SK-N-SH (cell line): ENCODE results near the gene SIM1. TPM values are rescaled to one million over a fixed set of nuclear protein-coding genes. Genes with fewer than 3 reads are reported as not detected.

ENCODE experiments used
- CTCF ChIA-PET: fragments of 300-600, 350-600 bp; formaldehyde crosslinking; extraction: SDS; loops from one replicate; lab custom pipeline; 2021; lab: Yijun Ruan, JAX
- POLR2A ChIA-PET: fragments of 350-600 bp; sonication (Branson Sonifier 250); formaldehyde crosslinking; extraction: SDS; loops from one replicate; lab custom pipeline; 2020; ENCODE audit warnings: antibody characterized with exemption, inconsistent platforms; lab: Yijun Ruan, JAX
- DNase-seq: peaks from one replicate; pipeline ENCODE4 v3.0.0; 2012
- H2AFZ ChIP-seq: fragments of 200-600 bp; sonication (generic); 2 replicates; pipeline ENCODE4 v1.8.1; 2016; ENCODE audit warnings: antibody characterized with exemption, mild to moderate bottlenecking, low read depth
- H3F3A ChIP-seq: fragments of 200-600 bp; sonication (generic); replicated peaks from 2 replicates; pipeline ENCODE3; 2016; ENCODE audit warnings: antibody characterized with exemption, mild to moderate bottlenecking; ENCODE audit not compliant: insufficient read depth
- H3K27ac ChIP-seq, 2 experiments: fragments of 200-500 bp in 1 of 2; fragments of 200-600 bp in 1 of 2; sonication (Bioruptor generic) in 1 of 2; sonication (generic), shearing (Covaris generic) in 1 of 2; 2 replicates each; pipeline versions ENCODE4 v1.5.1 to v1.6.1; 2014 to 2016; ENCODE audit warnings: low read depth in 2 of 2, inconsistent platforms in 1 of 2, low read length in 1 of 2, mild to moderate bottlenecking in 1 of 2, mixed read lengths in 1 of 2
- H3K27me3 ChIP-seq: fragments of 200-600 bp; sonication (generic), shearing (Covaris generic); 2 replicates; pipeline ENCODE4 v1.6.1; 2016; ENCODE audit warnings: mixed run types; ENCODE audit not compliant: insufficient read depth
- H3K36me3 ChIP-seq, 2 experiments: fragments of 200-500 bp in 1 of 2; fragments of 200-600 bp in 1 of 2; sonication (Bioruptor generic) in 1 of 2; sonication (generic) in 1 of 2; replicated peaks in 1 of 2; 2 replicates each; pipeline versions ENCODE3 to v1.5.1; 2014 to 2016; ENCODE audit warnings: low read length in 1 of 2, mild to moderate bottlenecking in 1 of 2; ENCODE audit not compliant: insufficient read depth in 2 of 2, control insufficient read depth in 1 of 2
- H3K4me1 ChIP-seq, 2 experiments: fragments of 200-500 bp in 1 of 2; fragments of 200-600 bp in 1 of 2; sonication (Bioruptor generic) in 1 of 2; sonication (generic), shearing (Covaris generic) in 1 of 2; 2 replicates each; pipeline versions ENCODE4 v1.5.1 to v1.6.1; 2014 to 2016; ENCODE audit warnings: low read depth in 1 of 2, low read length in 1 of 2, mixed run types in 1 of 2; ENCODE audit not compliant: insufficient read depth in 2 of 2, control insufficient read depth in 1 of 2
- H3K4me2 ChIP-seq: fragments of 200-600 bp; sonication (generic), shearing (Covaris generic); 2 replicates; pipeline ENCODE4 v1.6.1; 2017; ENCODE audit warnings: mixed run types
- H3K4me3 ChIP-seq, 2 experiments: fragments of 200-500 bp in 1 of 2; fragments of 200-600 bp in 1 of 2; sonication (Bioruptor generic) in 1 of 2; sonication (generic), shearing (Covaris generic) in 1 of 2; 2 replicates each; pipeline versions ENCODE4 v1.5.1 to v1.8.1; 2014 to 2016; ENCODE audit warnings: low read depth in 2 of 2, inconsistent platforms in 1 of 2, low read length in 1 of 2, mild to moderate bottlenecking in 1 of 2, mixed read lengths in 1 of 2, moderate library complexity in 1 of 2
- H3K79me2 ChIP-seq: fragments of 200-600 bp; sonication (generic); 2 replicates; pipeline ENCODE4 v1.8.1; 2017; ENCODE audit warnings: mild to moderate bottlenecking; ENCODE audit not compliant: insufficient read depth
- H3K9ac ChIP-seq: fragments of 200-600 bp; sonication (generic); 2 replicates; pipeline ENCODE4 v1.6.1; 2017; ENCODE audit warnings: mixed run types
- H3K9me2 ChIP-seq: fragments of 200-600 bp; sonication (generic); 2 replicates; pipeline ENCODE4 v1.6.1; 2017; ENCODE audit warnings: mixed run types
- H3K9me3 ChIP-seq: fragments of 200-600 bp; sonication (generic); 2 replicates; pipeline ENCODE4 v1.6.1; 2017; ENCODE audit warnings: mixed run types, mild to moderate bottlenecking, moderate library complexity
- H4K20me1 ChIP-seq: fragments of 200-600 bp; sonication (generic); 2 replicates; pipeline ENCODE4 v1.6.1; 2017; ENCODE audit warnings: mild to moderate bottlenecking, mixed run types; ENCODE audit not compliant: insufficient read depth
- CHD2 ChIP-seq: fragments of 150-350 bp; IDR thresholded peaks from 2 replicates; pipeline ENCODE4 v1.6.1; 2018; ENCODE audit warnings: low read length; ENCODE audit not compliant: partially characterized antibody
- EP300 ChIP-seq, 2 experiments: IDR thresholded peaks; 2 replicates each; pipeline versions ENCODE4 v1.4.0 to v1.6.1; 2012; ENCODE audit warnings: borderline replicate concordance in 1 of 2, low read depth in 1 of 2, low read length in 1 of 2
- FOXM1 ChIP-seq: IDR thresholded peaks from 2 replicates; pipeline ENCODE4 v1.4.0; 2012; ENCODE audit warnings: low read depth, mild to moderate bottlenecking
- GATA2 ChIP-seq: sonication (generic); formaldehyde crosslinking; IDR thresholded peaks from 2 replicates; pipeline ENCODE4 v1.5.0; 2020; ENCODE audit warnings: mild to moderate bottlenecking, missing genetic modification reagents
- JUND ChIP-seq: IDR thresholded peaks from 2 replicates; pipeline ENCODE4 v1.4.0; 2012
- MEF2A ChIP-seq: IDR thresholded peaks from 2 replicates; pipeline ENCODE4 v1.4.0; 2012; ENCODE audit warnings: low read depth, borderline replicate concordance
- NRF1 ChIP-seq: IDR thresholded peaks from 2 replicates; pipeline ENCODE4 v1.6.1; 2012; ENCODE audit warnings: low read depth, mild to moderate bottlenecking, low read length
- POLR2AphosphoS5 ChIP-seq: IDR thresholded peaks from 2 replicates; pipeline ENCODE4 v1.6.1; 2012; ENCODE audit warnings: low read depth, low read length
- RCOR1 ChIP-seq: fragments of 150-350 bp; IDR thresholded peaks from 2 replicates; pipeline ENCODE4 v1.6.1; 2017; ENCODE audit warnings: antibody characterized with exemption, low read length
- TAF1 ChIP-seq: IDR thresholded peaks from 2 replicates; pipeline ENCODE4 v1.6.1; 2012; ENCODE audit warnings: low read depth, mild to moderate bottlenecking, low read length, moderate library complexity, borderline replicate concordance
- TCF12 ChIP-seq: IDR thresholded peaks from 2 replicates; pipeline ENCODE4 v1.4.0; 2012
- WGBS: methylation state at CpG from one replicate; pipeline ENCODE4 v1.1.6; 2017; ENCODE audit warnings: low lambda C conversion rate; 5-methylcytosine and 5-hydroxymethylcytosine counted together
- polyA plus RNA-seq, 3 experiments: library from polyadenylated mRNA; depleted of rRNA; stranded (reverse); fragments of >200 nt; gene quantifications; 2 replicates each; pipeline ENCODE4 v1.2.3, GENCODE V29; 2012
- TF ChIP-seq, protein P1 (sequence below): fragments of 150-350 bp; IDR thresholded peaks from 2 replicates; pipeline ENCODE4 v1.6.1; 2017; ENCODE audit warnings: antibody characterized with exemption, low read length, low read depth, borderline replicate concordance
- TF ChIP-seq, protein P2 (sequence below): IDR thresholded peaks from 2 replicates; pipeline ENCODE4 v1.4.0; 2012; ENCODE audit warnings: low read depth
- TF ChIP-seq, protein P3 (sequence below): IDR thresholded peaks from 2 replicates; pipeline ENCODE4; 2012
- TF ChIP-seq, protein P4 (sequence below): fragments of 200-600 bp; sonication (generic); IDR thresholded peaks from 2 replicates; pipeline ENCODE4 v1.6.1; 2017; ENCODE audit warnings: antibody characterized with exemption, mild to moderate bottlenecking, moderate library complexity

The SIM1 gene
- polyA plus RNA-seq, 1 of the 3 experiments (the other 2 are of a cell fraction): not detected

DNA sequence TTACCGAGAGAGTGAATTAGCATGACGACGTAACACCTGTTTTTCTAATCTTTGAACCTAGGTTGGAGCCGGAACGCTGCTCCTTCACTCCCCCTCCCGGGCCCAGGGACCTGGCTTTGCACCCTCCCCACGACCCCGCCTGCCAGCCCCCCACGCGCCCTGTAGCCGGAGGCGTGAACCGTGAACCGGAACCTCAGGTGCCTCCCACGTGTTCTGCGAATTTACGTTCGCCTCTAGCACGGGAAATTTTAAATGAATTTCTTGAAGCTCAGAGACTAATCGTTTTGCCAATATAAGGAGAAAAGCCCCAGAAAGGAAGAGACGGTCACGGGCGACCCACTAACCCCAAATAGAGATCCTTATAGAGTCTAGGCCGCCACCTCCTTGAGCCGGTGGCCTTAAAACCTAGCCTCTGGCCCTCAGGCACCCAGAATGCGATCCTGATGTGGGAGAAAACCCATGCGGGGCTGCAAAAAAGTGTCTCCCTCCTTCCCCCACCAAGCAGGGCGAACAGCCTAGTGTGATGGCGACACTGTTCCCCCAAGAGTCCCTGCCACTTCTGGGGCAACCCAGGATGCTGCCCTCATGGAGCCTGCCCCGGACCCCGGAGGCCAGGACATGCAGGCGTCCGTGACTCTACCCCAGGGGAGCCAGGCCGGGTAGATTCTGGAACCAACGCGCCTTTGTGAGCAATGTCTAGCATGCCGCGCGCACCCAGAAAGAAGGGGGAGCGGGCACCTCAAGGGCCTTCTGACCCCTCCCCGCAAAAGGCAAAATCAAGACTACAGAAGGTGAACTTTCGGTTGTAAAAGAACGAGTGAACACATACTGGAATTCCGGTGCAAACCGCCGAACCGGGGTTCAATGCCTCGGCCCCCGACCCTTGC lies 2.7 kb upstream of the SIM1 start:
- H3F3A ChIP-seq: peaks cover 4% of the 10 kb centered on the region
- no peak overlapping the region for H3K27ac ChIP-seq
- no peak overlapping the region for H3K4me2 ChIP-seq
- no peak for DNase-seq
- H3K9ac ChIP-seq: no peak overlapping the region
- TF ChIP-seq TCF12 (no peak), POLR2AphosphoS5 (no peak), TAF1 (no peak), EP300 (IDR thresholded peaks at IDR 0.05; ENCODE audit: borderline replicate concordance in 1 of 2, low read depth in 1 of 2, low read length in 1 of 2) (no peak), NRF1 (no peak), FOXM1 (no peak), RCOR1 (no peak)
- TF ChIP-seq, protein P1, sequence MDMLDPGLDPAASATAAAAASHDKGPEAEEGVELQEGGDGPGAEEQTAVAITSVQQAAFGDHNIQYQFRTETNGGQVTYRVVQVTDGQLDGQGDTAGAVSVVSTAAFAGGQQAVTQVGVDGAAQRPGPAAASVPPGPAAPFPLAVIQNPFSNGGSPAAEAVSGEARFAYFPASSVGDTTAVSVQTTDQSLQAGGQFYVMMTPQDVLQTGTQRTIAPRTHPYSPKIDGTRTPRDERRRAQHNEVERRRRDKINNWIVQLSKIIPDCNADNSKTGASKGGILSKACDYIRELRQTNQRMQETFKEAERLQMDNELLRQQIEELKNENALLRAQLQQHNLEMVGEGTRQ: no peak
- TF ChIP-seq, protein P2, sequence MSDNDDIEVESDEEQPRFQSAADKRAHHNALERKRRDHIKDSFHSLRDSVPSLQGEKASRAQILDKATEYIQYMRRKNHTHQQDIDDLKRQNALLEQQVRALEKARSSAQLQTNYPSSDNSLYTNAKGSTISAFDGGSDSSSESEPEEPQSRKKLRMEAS: no peak
- TF ChIP-seq, all 33 proteins: peak for 0
- Histone ChIP-seq H3K36me3 (no peaks in the 10 kb centered on the region), H2AFZ (no peak overlapping the region), H4K20me1 (no peaks in the 10 kb centered on the region), H3K4me1 (peaks cover 0 to 6% of the 10 kb centered on the region in 2 experiments; a peak in 1 of 4 replicates), H3K27me3 (peaks cover 90% of the 10 kb centered on the region), H3K9me2 (no peaks in the 10 kb centered on the region), H3K79me2 (no peaks in the 10 kb centered on the region), H3K9me3 (no peaks in the 10 kb centered on the region), H3K4me3 (no peak overlapping the region)
- ChIA-PET CTCF (interaction anchor here (1.3 kb wide), 2 partner anchors 11 to 13 kb away, joined by 4 read pairs; no protein-coding TSS in a partner anchor), POLR2A (no interaction called here)
- WGBS: 19% methylated on average over 30 of the region's 49 CpGs

DNA sequence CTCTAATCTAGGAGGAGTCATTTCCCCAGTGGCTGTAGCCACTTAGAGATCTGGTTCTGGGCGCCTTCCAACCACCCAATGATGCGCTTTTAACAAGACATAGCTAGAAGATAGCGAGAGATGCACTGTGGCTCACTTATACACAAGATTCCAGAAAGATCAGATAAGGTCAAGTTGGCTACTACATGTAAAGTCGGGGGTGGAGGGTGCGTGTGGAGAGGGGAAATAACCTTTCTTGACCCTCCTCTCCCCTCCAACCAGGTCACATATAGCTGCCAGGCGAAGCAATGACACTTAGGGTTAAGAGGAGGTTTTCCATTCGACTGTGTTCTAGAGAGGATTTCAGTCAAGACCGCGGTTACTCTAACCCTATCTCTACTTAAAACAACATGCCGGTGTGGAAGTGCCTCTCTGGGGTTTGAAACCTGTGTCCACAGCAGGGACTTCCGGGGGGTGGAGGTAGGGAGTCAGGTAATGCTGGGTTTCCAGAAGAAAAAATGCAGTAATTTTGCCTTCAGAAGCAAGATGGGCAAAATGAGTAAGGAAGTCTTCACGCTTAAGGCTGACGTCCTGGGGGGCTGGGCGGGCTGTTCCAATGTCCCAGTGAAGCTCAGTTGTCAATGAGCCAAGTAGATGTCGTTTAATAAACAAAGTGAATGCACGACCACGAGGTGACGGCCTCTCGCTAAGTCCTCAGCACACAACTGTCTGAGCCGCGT lies 1.8 kb upstream of the SIM1 start:
- no peak for DNase-seq
- peaks cover 5% of the 10 kb centered on the region for H3F3A ChIP-seq
- H3K36me3 ChIP-seq: no peaks in the 10 kb centered on the region
- no peaks in the 10 kb centered on the region for H3K9me3 ChIP-seq
- no peak overlapping the region for H3K27ac ChIP-seq
- no peak overlapping the region for H3K4me3 ChIP-seq
- H3K4me2 ChIP-seq: no peak overlapping the region
- ChIA-PET CTCF (interaction anchor here (0.6 to 1.3 kb wide), 4 partner anchors 12 to 451 kb away, joined by 3 to 4 read pairs (median 4); no protein-coding TSS in a partner anchor), POLR2A (no interaction called here)
- no peak overlapping the region for H2AFZ ChIP-seq
- H3K27me3 ChIP-seq: peaks cover 96% of the 10 kb centered on the region
- TF ChIP-seq, protein P3, sequence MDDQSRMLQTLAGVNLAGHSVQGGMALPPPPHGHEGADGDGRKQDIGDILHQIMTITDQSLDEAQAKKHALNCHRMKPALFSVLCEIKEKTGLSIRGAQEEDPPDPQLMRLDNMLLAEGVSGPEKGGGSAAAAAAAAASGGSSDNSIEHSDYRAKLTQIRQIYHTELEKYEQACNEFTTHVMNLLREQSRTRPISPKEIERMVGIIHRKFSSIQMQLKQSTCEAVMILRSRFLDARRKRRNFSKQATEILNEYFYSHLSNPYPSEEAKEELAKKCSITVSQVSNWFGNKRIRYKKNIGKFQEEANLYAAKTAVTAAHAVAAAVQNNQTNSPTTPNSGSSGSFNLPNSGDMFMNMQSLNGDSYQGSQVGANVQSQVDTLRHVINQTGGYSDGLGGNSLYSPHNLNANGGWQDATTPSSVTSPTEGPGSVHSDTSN: no peak
- TF ChIP-seq CHD2 (no peak), GATA2 (no peak), MEF2A (no peak), JUND (no peak), NRF1 (no peak)
- TF ChIP-seq, protein P4, sequence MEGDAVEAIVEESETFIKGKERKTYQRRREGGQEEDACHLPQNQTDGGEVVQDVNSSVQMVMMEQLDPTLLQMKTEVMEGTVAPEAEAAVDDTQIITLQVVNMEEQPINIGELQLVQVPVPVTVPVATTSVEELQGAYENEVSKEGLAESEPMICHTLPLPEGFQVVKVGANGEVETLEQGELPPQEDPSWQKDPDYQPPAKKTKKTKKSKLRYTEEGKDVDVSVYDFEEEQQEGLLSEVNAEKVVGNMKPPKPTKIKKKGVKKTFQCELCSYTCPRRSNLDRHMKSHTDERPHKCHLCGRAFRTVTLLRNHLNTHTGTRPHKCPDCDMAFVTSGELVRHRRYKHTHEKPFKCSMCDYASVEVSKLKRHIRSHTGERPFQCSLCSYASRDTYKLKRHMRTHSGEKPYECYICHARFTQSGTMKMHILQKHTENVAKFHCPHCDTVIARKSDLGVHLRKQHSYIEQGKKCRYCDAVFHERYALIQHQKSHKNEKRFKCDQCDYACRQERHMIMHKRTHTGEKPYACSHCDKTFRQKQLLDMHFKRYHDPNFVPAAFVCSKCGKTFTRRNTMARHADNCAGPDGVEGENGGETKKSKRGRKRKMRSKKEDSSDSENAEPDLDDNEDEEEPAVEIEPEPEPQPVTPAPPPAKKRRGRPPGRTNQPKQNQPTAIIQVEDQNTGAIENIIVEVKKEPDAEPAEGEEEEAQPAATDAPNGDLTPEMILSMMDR: no peak
- TF ChIP-seq, protein P2: no peak
- no peaks in the 10 kb centered on the region for H3K79me2 ChIP-seq
- peaks cover 0 to 6% of the 10 kb centered on the region in 2 experiments; a peak in 1 of 4 replicates for H3K4me1 ChIP-seq
- H3K9me2 ChIP-seq: no peaks in the 10 kb centered on the region
- 0 out of 2 replicates have a peak, but pooled peaks cover 3% of the 10 kb centered on the region for H4K20me1 ChIP-seq
- no peak overlapping the region for H3K9ac ChIP-seq
- 11% methylated on average over 21 of the region's 21 CpGs for WGBS
